Mucosa of descending colon (tissue), 3 donors: ENCODE measurements around the gene TCF15. TPM values are rescaled to one million over a fixed set of nuclear protein-coding genes. Genes with fewer than 3 reads are reported as not detected.

Source experiments
- ATAC-seq: fragments of 200-7000 bp; cut with Tn5 transposase; one replicate; pipeline ENCODE4 v1.9.1; 2020; ENCODE audit warnings: mild to moderate bottlenecking, moderate library complexity
- DNase-seq, 3 donors: peaks; one replicate each; pipeline ENCODE4 v3.0.0-alpha.2; 2020
- H3K36me3 ChIP-seq: fragments of 200-600 bp; one replicate; pipeline ENCODE4 v1.8.0; 2021; ENCODE audit warnings: low read depth, mild to moderate bottlenecking
- H3K4me1 ChIP-seq: fragments of 200-600 bp; one replicate; pipeline ENCODE4 v1.8.0; 2021; ENCODE audit warnings: low read depth, mild to moderate bottlenecking
- H3K4me3 ChIP-seq: fragments of 200-600 bp; one replicate; pipeline ENCODE4 v1.8.0; 2021; ENCODE audit warnings: mild to moderate bottlenecking
- H3K9me3 ChIP-seq: fragments of 200-600 bp; one replicate; pipeline ENCODE4 v1.8.0; 2021; ENCODE audit warnings: mild to moderate bottlenecking
- CTCF ChIP-seq: fragments of 200-600 bp; IDR thresholded peaks from one replicate; pipeline ENCODE4 v1.8.0; 2022; ENCODE audit warnings: antibody characterized with exemption, mild to moderate bottlenecking
- intact Hi-C, 2 donors: fragments of 100-400 bp; cut with DNase I in 1 of 2; cut with micrococcal nuclease in 1 of 2; formaldehyde crosslinking; loops; one replicate each; pipeline versions ENCODE4 v1.11.0 to v1.11.1; 2022; cut with DNase I, micrococcal nuclease
- total RNA-seq, 3 donors: library from RNA; stranded (reverse); fragmentation: NEBNext Ultra II Directional in 2 of 3; extraction: Animal tissue kit (Norgen Biotek cat#: 25700) in 2 of 3; gene quantifications; one replicate each; pipeline versions ENCODE4 v1.2.1 to v1.2.4, GENCODE V29; 2021 to 2023
- donor health status: DM: no; HTN: no; CAD: no; lungs with moderate emphysema.
- donor health status: DM: no; HTN: no; CAD: no.
- donor health status: DM: no; HTN: yes; CAD: no.

Gene TCF15
- total RNA-seq, 3 donors from 2014 or later: 0.82 TPM; not detected in 2

- no peak for ATAC-seq
- no peaks in the 10 kb centered on the region for H3K4me1 ChIP-seq
- no peak overlapping the region for H3K4me3 ChIP-seq
- intact Hi-C loops: loop anchor here in 1 of 2 donors (10.0 kb wide), 1 partner anchor 171 kb away; no protein-coding TSS in a partner anchor
- no peak for TF ChIP-seq CTCF
- no peaks in the 10 kb centered on the region for H3K36me3 ChIP-seq
- no peaks in the 10 kb centered on the region for H3K9me3 ChIP-seq
- DNase-seq: no peak
These were observed 45.9 kb downstream of the TCF15 start for GRCh38 chr20:564192-564591.

- ATAC-seq (no peak), DNase-seq (no peak)
These were observed 46.9 kb downstream of the TCF15 start for GRCh38 chr20:563187-563586.

GRCh38 chr20:562232-562897, 47.7 kb downstream of the TCF15 start:
- no peak for DNase-seq
- H3K4me1 ChIP-seq: no peaks in the 10 kb centered on the region
- TF ChIP-seq CTCF: no peak
- H3K4me3 ChIP-seq: no peak overlapping the region
- no peaks in the 10 kb centered on the region for H3K36me3 ChIP-seq
- no peaks in the 10 kb centered on the region for H3K9me3 ChIP-seq
- intact Hi-C loops: loop anchor here in 1 of 2 donors (10.0 kb wide), 1 partner anchor 172 kb away; no protein-coding TSS in a partner anchor
- no peak for ATAC-seq

More at GRCh38 chr20:563187-563586, 46.9 kb downstream of the TCF15 start:
- Histone ChIP-seq H3K4me1 (no peaks in the 10 kb centered on the region), H3K4me3 (no peak overlapping the region), H3K36me3 (no peaks in the 10 kb centered on the region), H3K9me3 (no peaks in the 10 kb centered on the region)
- TF ChIP-seq CTCF: no peak
- intact Hi-C loops: loop anchor here in 1 of 2 donors (10.0 kb wide), 1 partner anchor 172 kb away; no protein-coding TSS in a partner anchor

- peak; percentile 93 for TF ChIP-seq CTCF
- Histone ChIP-seq H3K9me3 (no peaks in the 10 kb centered on the region), H3K36me3 (no peaks in the 10 kb centered on the region), H3K4me3 (no peak overlapping the region), H3K4me1 (no peaks in the 10 kb centered on the region)
- DNase-seq (peak in 2 of 3 donors; percentile 45 to 72), ATAC-seq (peak; percentile 82)
- intact Hi-C loops: loop anchor here in 1 of 2 donors (10.0 kb wide), 1 partner anchor 173 kb away; no protein-coding TSS in a partner anchor
These were observed 48.5 kb downstream of the TCF15 start for GRCh38 chr20:561437-562231.

- no peak overlapping the region for H3K4me3 ChIP-seq
- no peak for ATAC-seq
- H3K9me3 ChIP-seq: no peaks in the 10 kb centered on the region
- TF ChIP-seq CTCF: no peak
- H3K4me1 ChIP-seq: no peaks in the 10 kb centered on the region
- no peaks in the 10 kb centered on the region for H3K36me3 ChIP-seq
- no peak for DNase-seq
- intact Hi-C loops: loop anchor here in 1 of 2 donors (10.0 kb wide), 1 partner anchor 174 kb away; no protein-coding TSS in a partner anchor
These were observed 49.4 kb downstream of the TCF15 start for GRCh38 chr20:560680-561079.
